HEK293 (cell line): Measurements from ENCODE around the gene TRMT112.

Experiments
- CTCF ChIA-PET: fragments of 350-600 bp; formaldehyde crosslinking; extraction: SDS; loops from one replicate; lab custom pipeline; 2021; ENCODE audit warnings: antibody characterized with exemption; lab: Yijun Ruan, JAX
- POLR2A ChIA-PET: fragments of 300-600 bp; formaldehyde crosslinking; extraction: SDS; loops from one replicate; lab custom pipeline; 2020; ENCODE audit warnings: antibody characterized with exemption, inconsistent platforms; lab: Yijun Ruan, JAX
- H3K27ac ChIP-seq: fragments of 200-500 bp; sonication (Bioruptor generic); 2 replicates; pipeline ENCODE4 v1.5.1; 2014; ENCODE audit warnings: low read depth, low read length, control low read depth, inconsistent platforms; ENCODE audit errors: extremely low read depth
- H3K36me3 ChIP-seq, 2 experiments: fragments of 200-500 bp in 1 of 2; sonication (Bioruptor generic) in 1 of 2; 1 replicate in 1 of 2; 2 replicates in 1 of 2; pipeline ENCODE4 v1.5.1; 2014 to 2017; ENCODE audit warnings: inconsistent platforms in 2 of 2, low read length in 2 of 2; ENCODE audit not compliant: control insufficient read depth in 2 of 2, insufficient read depth in 1 of 2
- H3K4me1 ChIP-seq: fragments of 200-500 bp; sonication (Bioruptor generic); 2 replicates; pipeline ENCODE4 v1.5.1; 2014; ENCODE audit warnings: mild to moderate bottlenecking, low read length, inconsistent platforms; ENCODE audit not compliant: control insufficient read depth, insufficient read depth
- H3K4me3 ChIP-seq: 2 replicates; pipeline ENCODE4 v1.5.1; 2011; ENCODE audit warnings: low read depth, mild to moderate bottlenecking, control low read depth, low read length, moderate library complexity
- H3K9me3 ChIP-seq: fragments of 200-500 bp; sonication (Bioruptor generic); 2 replicates; pipeline ENCODE4 v1.5.1; 2014; ENCODE audit warnings: low read depth, low read length, inconsistent platforms; ENCODE audit not compliant: control insufficient read depth, insufficient read depth
- HIC1 ChIP-seq: fragments of 450-650 bp; formaldehyde crosslinking; IDR thresholded peaks from 2 replicates; pipeline ENCODE4 v1.5.1; 2016; ENCODE audit warnings: missing biosample characterization, missing genetic modification characterization
- HOXA7 ChIP-seq: sonication (generic); formaldehyde crosslinking; IDR thresholded peaks from 2 replicates; pipeline ENCODE4 v1.8.1; 2022; ENCODE audit warnings: missing genetic modification reagents, borderline replicate concordance
- KLF8 ChIP-seq: fragments of 450-650 bp; formaldehyde crosslinking; IDR thresholded peaks from 2 replicates; pipeline ENCODE4 v1.5.1; 2016; ENCODE audit warnings: missing biosample characterization, missing genetic modification characterization
- PRDM1 ChIP-seq: fragments of 450-650 bp; formaldehyde crosslinking; IDR thresholded peaks from 2 replicates; pipeline ENCODE4; 2016; ENCODE audit warnings: missing biosample characterization, missing genetic modification characterization
- REPIN1 ChIP-seq: fragments of 450-650 bp; formaldehyde crosslinking; IDR thresholded peaks from 2 replicates; pipeline ENCODE4 v1.5.1; 2017; ENCODE audit warnings: missing biosample characterization, missing genetic modification characterization, low read depth
- SP2 ChIP-seq: fragments of 450-650 bp; formaldehyde crosslinking; IDR thresholded peaks from 2 replicates; pipeline ENCODE4 v1.5.1; 2016; ENCODE audit warnings: missing biosample characterization, missing genetic modification characterization
- WT1 ChIP-seq: fragments of 450-650 bp; formaldehyde crosslinking; IDR thresholded peaks from 2 replicates; pipeline ENCODE4 v1.5.1; 2016; ENCODE audit warnings: missing biosample characterization, missing genetic modification characterization
- ZBTB1 ChIP-seq: fragments of 450-650 bp; formaldehyde crosslinking; IDR thresholded peaks from 2 replicates; pipeline ENCODE4 v1.5.1; 2016; ENCODE audit warnings: missing biosample characterization, missing genetic modification characterization
- ZNF174 ChIP-seq: fragments of 450-650 bp; formaldehyde crosslinking; IDR thresholded peaks from 2 replicates; pipeline ENCODE4 v1.5.0; 2017; ENCODE audit warnings: missing biosample characterization, mild to moderate bottlenecking, missing genetic modification characterization
- ZNF202 ChIP-seq: fragments of 450-650 bp; formaldehyde crosslinking; IDR thresholded peaks from 2 replicates; pipeline ENCODE4 v1.5.1; 2016; ENCODE audit warnings: missing biosample characterization, missing genetic modification characterization, borderline replicate concordance
- ZNF274 ChIP-seq, 2 experiments: fragments of 200-500 bp in 1 of 2; fragments of 450-650 bp in 1 of 2; sonication (Bioruptor generic) in 1 of 2; formaldehyde crosslinking in 1 of 2; IDR thresholded peaks; 2 replicates each; pipeline versions ENCODE4 v1.5.1 to v1.6.1; 2014 to 2016; ENCODE audit warnings: borderline replicate concordance in 1 of 2, inconsistent platforms in 1 of 2, low read length in 1 of 2, missing biosample characterization in 1 of 2, missing genetic modification characterization in 1 of 2
- ZNF341 ChIP-seq: fragments of 450-650 bp; formaldehyde crosslinking; IDR thresholded peaks from 2 replicates; pipeline ENCODE4; 2016; ENCODE audit warnings: low read depth, missing biosample characterization, missing genetic modification characterization
- ZNF610 ChIP-seq: fragments of 450-650 bp; formaldehyde crosslinking; IDR thresholded peaks from 2 replicates; pipeline ENCODE4 v1.5.1; 2016; ENCODE audit warnings: missing biosample characterization, missing genetic modification characterization, borderline replicate concordance
- ZNF692 ChIP-seq: fragments of 450-650 bp; formaldehyde crosslinking; IDR thresholded peaks from 2 replicates; pipeline ENCODE4 v1.5.1; 2016; ENCODE audit warnings: missing biosample characterization, missing genetic modification characterization
- ZNF76 ChIP-seq: fragments of 450-650 bp; formaldehyde crosslinking; IDR thresholded peaks from 2 replicates; pipeline ENCODE4; 2016; ENCODE audit warnings: low read depth, missing biosample characterization, missing genetic modification characterization, borderline replicate concordance
- ZNF837 ChIP-seq: fragments of 450-650 bp; formaldehyde crosslinking; IDR thresholded peaks from 2 replicates; pipeline ENCODE4 v1.5.1; 2016; ENCODE audit warnings: missing biosample characterization, missing genetic modification characterization
- ZSCAN23 ChIP-seq: fragments of 450-650 bp; formaldehyde crosslinking; IDR thresholded peaks from 2 replicates; pipeline ENCODE4 v1.5.1; 2016; ENCODE audit warnings: missing biosample characterization, missing genetic modification characterization
- TF ChIP-seq, protein P1 (sequence below): fragments of 450-650 bp; formaldehyde crosslinking; IDR thresholded peaks from 2 replicates; pipeline ENCODE4; 2016; ENCODE audit warnings: missing biosample characterization, missing genetic modification characterization
- TF ChIP-seq, protein P2 (sequence below): fragments of 450-650 bp; formaldehyde crosslinking; IDR thresholded peaks from 2 replicates; pipeline ENCODE4 v1.5.1; 2016; ENCODE audit warnings: missing biosample characterization, missing genetic modification characterization

Gene TRMT112

GRCh38 chr11:64290352-64291261 lies 26.8 kb downstream of the TRMT112 start:
- H3K27ac ChIP-seq, result no peak overlapping the region
- CTCF ChIA-PET, result interaction anchor here (1.1 to 1.7 kb wide), 4 partner anchors 11 to 64 kb away, joined by 3 to 11 read pairs (median 8); no protein-coding TSS in a partner anchor
- POLR2A ChIA-PET, result interaction anchor here (0.6 kb wide), 1 partner anchor 669 kb away, joined by 4 read pairs; no protein-coding TSS in a partner anchor

GRCh38 chr11:64289002-64289564 lies 28.3 kb downstream of the TRMT112 start:
- H3K4me3 ChIP-seq, result no peak overlapping the region
- H3K4me1 ChIP-seq, result no peaks in the 10 kb centered on the region; the same call in 1 of the 2 replicates
- CTCF ChIA-PET, result interaction anchor here (0.6 to 1.7 kb wide), 6 partner anchors 8 to 66 kb away, joined by 3 to 11 read pairs (median 6); no protein-coding TSS in a partner anchor
- TF ChIP-seq PRDM1, result no peak
- TF ChIP-seq HIC1 (tag by site-specific recombination), result peak; percentile 12; the same call in 1 of the 2 replicates
- no peak for TF ChIP-seq ZNF610 (tag by site-specific recombination)
- TF ChIP-seq KLF8 (tag by site-specific recombination), result no peak
- no peak for TF ChIP-seq ZNF692
- no peak for TF ChIP-seq ZNF76 (tag by site-specific recombination)
- TF ChIP-seq, protein P1, sequence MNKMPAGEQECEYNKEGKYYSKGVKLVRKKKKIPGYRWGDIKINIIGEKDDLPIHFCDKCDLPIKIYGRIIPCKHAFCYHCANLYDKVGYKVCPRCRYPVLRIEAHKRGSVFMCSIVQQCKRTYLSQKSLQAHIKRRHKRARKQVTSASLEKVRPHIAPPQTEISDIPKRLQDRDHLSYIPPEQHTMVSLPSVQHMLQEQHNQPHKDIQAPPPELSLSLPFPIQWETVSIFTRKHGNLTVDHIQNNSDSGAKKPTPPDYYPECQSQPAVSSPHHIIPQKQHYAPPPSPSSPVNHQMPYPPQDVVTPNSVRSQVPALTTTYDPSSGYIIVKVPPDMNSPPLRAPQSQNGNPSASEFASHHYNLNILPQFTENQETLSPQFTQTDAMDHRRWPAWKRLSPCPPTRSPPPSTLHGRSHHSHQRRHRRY, result no peak
- H3K27ac ChIP-seq, result no peak overlapping the region
- H3K9me3 ChIP-seq, result no peaks in the 10 kb centered on the region
- POLR2A ChIA-PET, result interaction anchor here (0.6 to 1.0 kb wide), 3 partner anchors 14 to 85 kb away, joined by 3 read pairs; no protein-coding TSS in a partner anchor
- peaks cover 0 to 24% of the 10 kb centered on the region in 2 experiments; a peak in 1 of 3 replicates for H3K36me3 ChIP-seq

More at GRCh38 chr11:64290352-64291261, 26.8 kb downstream of the TRMT112 start:
- peak; percentile 19; the same call in 1 of the 2 replicates for TF ChIP-seq SP2
- no peak for TF ChIP-seq ZSCAN23 (tag by site-specific recombination)
- TF ChIP-seq HOXA7 (CRISPR knock-in tag), result no peak
- Histone ChIP-seq H3K9me3 (no peaks in the 10 kb centered on the region), H3K36me3 (peaks cover 0 to 24% of the 10 kb centered on the region in 2 experiments; a peak in 1 of 3 replicates), H3K4me1 (no peaks in the 10 kb centered on the region), H3K4me3 (no peak overlapping the region)

GRCh38 chr11:64288353-64288750 lies 29.0 kb downstream of the TRMT112 start:
- Histone ChIP-seq H3K36me3 (peaks cover 0 to 25% of the 10 kb centered on the region in 2 experiments; a peak in 1 of 3 replicates), H3K27ac (no peak overlapping the region), H3K9me3 (no peaks in the 10 kb centered on the region), H3K4me1 (no peaks in the 10 kb centered on the region; the same call in 1 of the 2 replicates), H3K4me3 (no peak overlapping the region)
- POLR2A ChIA-PET, result interaction anchor here (0.6 kb wide), 1 partner anchor 17 kb away, joined by 3 read pairs; no protein-coding TSS in a partner anchor
- CTCF ChIA-PET, result interaction anchor here (1.2 to 1.6 kb wide), 2 partner anchors 8 to 17 kb away, joined by 3 to 7 read pairs; no protein-coding TSS in a partner anchor
- TF ChIP-seq, protein P2, sequence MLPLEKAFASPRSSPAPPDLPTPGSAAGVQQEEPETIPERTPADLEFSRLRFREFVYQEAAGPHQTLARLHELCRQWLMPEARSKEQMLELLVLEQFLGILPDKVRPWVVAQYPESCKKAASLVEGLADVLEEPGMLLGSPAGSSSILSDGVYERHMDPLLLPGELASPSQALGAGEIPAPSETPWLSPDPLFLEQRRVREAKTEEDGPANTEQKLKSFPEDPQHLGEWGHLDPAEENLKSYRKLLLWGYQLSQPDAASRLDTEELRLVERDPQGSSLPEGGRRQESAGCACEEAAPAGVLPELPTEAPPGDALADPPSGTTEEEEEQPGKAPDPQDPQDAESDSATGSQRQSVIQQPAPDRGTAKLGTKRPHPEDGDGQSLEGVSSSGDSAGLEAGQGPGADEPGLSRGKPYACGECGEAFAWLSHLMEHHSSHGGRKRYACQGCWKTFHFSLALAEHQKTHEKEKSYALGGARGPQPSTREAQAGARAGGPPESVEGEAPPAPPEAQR (tag by site-specific recombination), result no peak
- TF ChIP-seq ZNF274 (IDR thresholded peaks at IDR 0.05; ENCODE audit: low read length) (no peak), ZNF274 (tag by site-specific recombination; IDR thresholded peaks at IDR 0.05; ENCODE audit: borderline replicate concordance) (no peak), ZNF837 (tag by site-specific recombination) (no peak), ZNF341 (tag by site-specific recombination) (no peak), ZNF202 (tag by site-specific recombination) (no peak), ZBTB1 (tag by site-specific recombination) (no peak), ZNF174 (tag by site-specific recombination) (no peak), WT1 (tag by site-specific recombination) (no peak), REPIN1 (no peak)
